Cardiac muscle cell (in vitro differentiated cells and primary cell): ENCODE results near the gene ANKRD26. TPM values are rescaled to one million over a fixed set of nuclear protein-coding genes. Genes with fewer than 3 reads are reported as not detected.

Experiments used
- DNase-seq, 2 donors: peaks; one replicate each; pipeline versions ENCODE4 v3.0.0 to v3.0.0-alpha.2; 2010 to 2017; ENCODE audit warnings: low read depth in 1 of 2, low spot score in 1 of 2
- H3K27ac ChIP-seq: fragments of 200-600 bp; sonication (generic); 2 replicates; pipeline ENCODE4 v1.5.1; 2016
- H3K27me3 ChIP-seq: fragments of 200-600 bp; sonication (generic); 2 replicates; pipeline ENCODE4 v1.6.0; 2016; ENCODE audit warnings: control low read depth
- H3K36me3 ChIP-seq: fragments of 200-600 bp; sonication (generic); 2 replicates; pipeline ENCODE4 v1.5.1; 2016; ENCODE audit warnings: control low read depth
- H3K4me1 ChIP-seq: fragments of 200-600 bp; sonication (generic); 2 replicates; pipeline ENCODE4 v1.8.1; 2017; ENCODE audit warnings: low read depth, mild to moderate bottlenecking, mixed run types
- H3K4me3 ChIP-seq: fragments of 200-600 bp; sonication (generic); 2 replicates; pipeline ENCODE4 v1.5.1; 2016; ENCODE audit warnings: mild to moderate bottlenecking
- H3K9me3 ChIP-seq: fragments of 200-600 bp; sonication (generic); 2 replicates; pipeline ENCODE4 v1.5.1; 2017; ENCODE audit warnings: low read depth, mild to moderate bottlenecking, control low read depth
- CTCF ChIP-seq: IDR thresholded peaks from 2 replicates; pipeline ENCODE4 v1.5.1; 2012; ENCODE audit warnings: low read depth, mild to moderate bottlenecking, low read length
- polyA plus RNA-seq: library from polyadenylated mRNA; unstranded; fragments of >200 nt; fragmentation: Nextera tagmentation; extraction: Ambion mirVana; gene quantifications from 2 replicates; pipeline ENCODE4 v1.2.1, GENCODE V29; 2016
- total RNA-seq: library from RNA; depleted of rRNA; stranded (reverse); fragments of >200 nt; gene quantifications from 2 replicates; pipeline ENCODE4 v1.2.3, GENCODE V29; 2016

Gene ANKRD26
- total and polyA plus RNA-seq, 2 experiments from 2014 or later = 16.1 to 25.0 TPM

DNA sequence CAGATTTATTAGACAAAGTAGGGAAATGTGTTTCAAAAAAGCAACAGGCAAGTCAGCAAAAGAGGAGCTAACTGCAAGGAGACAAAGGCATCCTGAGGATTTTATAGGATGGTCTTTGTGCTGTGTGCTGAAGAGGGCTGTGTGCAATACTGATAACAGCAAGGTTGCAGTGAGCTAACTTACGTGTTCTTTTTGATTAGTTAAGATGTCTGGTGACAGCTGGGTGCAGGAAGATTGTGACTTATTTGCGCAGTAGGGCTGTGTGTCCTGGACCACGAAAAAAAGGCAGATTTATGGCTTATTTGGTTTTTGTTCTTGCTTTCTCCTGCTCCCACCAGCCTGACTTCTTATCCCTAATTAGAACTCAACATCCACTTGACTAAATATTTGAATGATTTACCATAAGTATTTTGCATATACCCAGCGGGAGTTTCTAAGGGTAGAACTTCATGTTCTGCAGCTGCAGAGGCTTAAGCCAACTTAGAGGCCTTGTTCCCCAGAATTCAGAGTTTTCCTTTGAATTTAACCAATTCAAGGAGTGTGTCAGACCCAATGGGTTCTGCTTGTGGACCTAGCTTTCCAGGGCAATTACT is 119.0 kb downstream of the ANKRD26 start:
- Histone ChIP-seq H3K27me3 (no peaks in the 10 kb centered on the region), H3K9me3 (no peaks in the 10 kb centered on the region), H3K4me1 (no peaks in the 10 kb centered on the region), H3K27ac (no peak overlapping the region), H3K4me3 (no peak overlapping the region), H3K36me3 (peaks cover 5% of the 10 kb centered on the region)
- no peak for TF ChIP-seq CTCF
- DNase-seq = no peak

DNA sequence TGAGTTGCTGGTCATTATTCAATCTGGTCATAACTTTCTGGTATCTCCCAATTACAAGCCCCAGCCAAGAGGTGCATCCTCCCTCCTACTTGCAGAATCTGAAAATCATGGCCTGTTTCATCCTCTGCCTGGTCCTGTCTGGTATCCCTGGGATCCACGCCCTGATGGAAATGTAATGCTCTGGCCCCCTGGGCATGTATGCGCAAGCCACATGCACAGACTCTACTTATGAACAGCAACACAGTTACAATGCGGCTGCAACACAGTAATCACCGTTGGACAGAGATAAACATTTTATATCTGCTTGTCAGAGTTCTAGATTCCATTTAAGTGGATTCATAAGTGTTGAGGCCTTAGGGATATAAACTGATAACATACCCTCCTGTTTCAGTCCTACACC is 121.8 kb downstream of the ANKRD26 start:
- TF ChIP-seq CTCF = no peak
- Histone ChIP-seq H3K4me3 (no peak overlapping the region), H3K27ac (no peak overlapping the region), H3K4me1 (no peaks in the 10 kb centered on the region), H3K36me3 (peaks cover 5% of the 10 kb centered on the region), H3K9me3 (no peaks in the 10 kb centered on the region), H3K27me3 (no peaks in the 10 kb centered on the region)
- no peak for DNase-seq

- H3K36me3 ChIP-seq = peaks cover 5% of the 10 kb centered on the region
- no peaks in the 10 kb centered on the region for H3K9me3 ChIP-seq
- H3K27me3 ChIP-seq = no peaks in the 10 kb centered on the region
- H3K4me3 ChIP-seq = no peak overlapping the region
- no peak for DNase-seq
- no peak for TF ChIP-seq CTCF
- no peak overlapping the region for H3K27ac ChIP-seq
- H3K4me1 ChIP-seq = no peaks in the 10 kb centered on the region
Observed at GRCh38 chr10:26977635-26978034, 122.7 kb downstream of the ANKRD26 start.

DNA sequence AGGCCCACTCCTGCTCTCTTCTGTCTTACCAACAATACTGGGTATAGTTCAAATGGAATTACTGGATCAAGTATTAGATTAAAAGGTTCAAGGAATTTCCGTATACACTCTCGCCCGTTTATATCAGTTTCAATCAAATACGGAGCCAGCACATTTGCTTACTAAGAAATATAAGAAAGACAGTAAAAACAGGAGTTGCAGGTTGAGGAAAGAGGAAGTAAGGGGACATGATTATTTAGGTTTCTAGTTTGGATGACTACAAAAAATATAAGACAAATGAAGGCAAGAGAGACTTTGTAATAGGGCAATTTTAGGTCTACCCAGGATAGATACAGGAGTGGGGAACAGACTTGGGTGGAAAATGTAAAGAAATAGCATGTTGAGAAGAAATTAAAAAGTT is 129.6 kb downstream of the ANKRD26 start:
- H3K9me3 ChIP-seq = no peaks in the 10 kb centered on the region
- no peak for DNase-seq
- no peaks in the 10 kb centered on the region for H3K4me1 ChIP-seq
- H3K27ac ChIP-seq = no peak overlapping the region
- H3K27me3 ChIP-seq = no peaks in the 10 kb centered on the region
- H3K36me3 ChIP-seq = no peaks in the 10 kb centered on the region
- H3K4me3 ChIP-seq = no peak overlapping the region
- no peak for TF ChIP-seq CTCF

GRCh38 chr10:26969145-26969926 is 131.0 kb downstream of the ANKRD26 start:
- H3K27me3 ChIP-seq = no peaks in the 10 kb centered on the region
- H3K27ac ChIP-seq = no peak overlapping the region
- no peaks in the 10 kb centered on the region for H3K4me1 ChIP-seq
- no peak for TF ChIP-seq CTCF
- DNase-seq = no peak
- no peaks in the 10 kb centered on the region for H3K36me3 ChIP-seq
- no peak overlapping the region for H3K4me3 ChIP-seq
- H3K9me3 ChIP-seq = no peaks in the 10 kb centered on the region
